Muscle layer of colon (tissue), 2 donors: Measurements from ENCODE around the gene PRELID3B.

ENCODE experiments used
- H3K27ac ChIP-seq: one replicate; pipeline ENCODE4 v1.7.0; 2013; ENCODE audit warnings: low read depth, mild to moderate bottlenecking, low read length, moderate library complexity
- H3K27me3 ChIP-seq, 2 donors: one replicate each; pipeline ENCODE4 v1.7.0; 2013; ENCODE audit warnings: low read length in 2 of 2, mild to moderate bottlenecking in 2 of 2; ENCODE audit not compliant: insufficient read depth in 2 of 2, control insufficient read depth in 1 of 2
- H3K36me3 ChIP-seq: one replicate; pipeline ENCODE4 v1.7.0; 2013; ENCODE audit warnings: mild to moderate bottlenecking, low read length; ENCODE audit not compliant: insufficient read depth
- H3K4me1 ChIP-seq: one replicate; pipeline ENCODE4 v1.7.0; 2013; ENCODE audit warnings: mild to moderate bottlenecking, low read length; ENCODE audit not compliant: insufficient read depth
- H3K4me3 ChIP-seq, 2 donors: one replicate each; pipeline ENCODE4 v1.7.0; 2013; ENCODE audit warnings: low read length in 2 of 2, low read depth in 1 of 2, mild to moderate bottlenecking in 1 of 2, moderate library complexity in 1 of 2
- H3K9ac ChIP-seq: one replicate; pipeline ENCODE4 v1.7.0; 2013; ENCODE audit warnings: low read length
- H3K9me3 ChIP-seq: one replicate; pipeline ENCODE4 v1.7.0; 2013; ENCODE audit warnings: mild to moderate bottlenecking, low read length
- donor health status: abdominal sarcoma.
- donor health status: Adenocarcinoma of cecum.

Gene PRELID3B

DNA sequence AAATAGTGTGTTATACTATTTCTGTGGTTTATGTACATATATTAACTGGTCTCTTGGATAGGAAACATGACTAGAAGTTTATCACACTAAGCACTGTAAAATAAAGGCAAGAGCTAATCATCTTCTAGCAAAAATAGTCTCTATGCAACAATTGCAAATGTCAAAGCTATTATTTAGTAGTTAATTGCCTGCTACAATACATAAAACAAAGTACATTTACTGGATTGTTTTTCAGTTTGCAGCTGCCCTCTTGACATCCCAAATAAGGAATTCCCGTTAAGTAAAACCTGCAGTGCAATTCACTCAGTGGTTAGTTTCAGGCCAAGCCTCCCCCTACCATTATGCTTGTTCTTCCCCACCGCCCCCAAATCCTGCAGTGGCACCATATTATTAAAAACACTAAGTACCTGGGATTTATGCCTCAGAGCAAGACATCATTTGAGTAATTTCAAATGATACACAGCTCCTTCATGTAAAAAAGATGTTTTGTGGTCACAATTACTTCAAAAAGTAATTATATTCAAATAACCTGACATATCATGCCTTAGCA is 8.9 kb downstream of the PRELID3B start:
- H3K27me3 ChIP-seq = no peaks in the 10 kb centered on the region
- H3K4me1 ChIP-seq = peaks cover 27% of the 10 kb centered on the region
- H3K9me3 ChIP-seq = no peaks in the 10 kb centered on the region
- H3K27ac ChIP-seq = no peak overlapping the region
- H3K36me3 ChIP-seq = peaks cover 46% of the 10 kb centered on the region
- H3K4me3 ChIP-seq = no peak overlapping the region
- H3K9ac ChIP-seq = no peak overlapping the region

DNA sequence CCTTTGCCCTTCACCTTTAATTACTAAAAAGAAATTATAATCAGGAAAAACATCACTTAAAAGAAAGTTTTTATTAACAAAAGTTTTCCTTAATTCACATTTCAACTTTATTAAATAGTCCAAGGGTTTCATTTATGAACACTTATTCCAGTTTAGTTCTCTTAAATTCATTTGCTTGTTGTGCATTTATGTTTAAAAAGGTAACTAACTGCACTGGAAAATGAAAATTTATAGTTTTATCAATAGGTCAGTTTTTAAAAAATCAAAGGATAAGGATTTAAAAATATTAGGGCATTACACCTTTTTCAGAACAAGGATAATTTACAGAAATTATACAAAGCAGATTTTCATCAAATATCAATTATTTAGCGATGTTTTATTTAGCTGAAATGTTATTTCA is 9.5 kb downstream of the PRELID3B start:
- peak overlapping the region in 1 of 2 donors; percentile 74 for H3K4me3 ChIP-seq
- H3K9ac ChIP-seq = no peak overlapping the region
- H3K27ac ChIP-seq = peak overlapping the region; percentile 85
- H3K4me1 ChIP-seq = peaks cover 33% of the 10 kb centered on the region
- peaks cover 48% of the 10 kb centered on the region for H3K36me3 ChIP-seq
- no peaks in the 10 kb centered on the region for H3K27me3 ChIP-seq
- H3K9me3 ChIP-seq = no peaks in the 10 kb centered on the region

DNA sequence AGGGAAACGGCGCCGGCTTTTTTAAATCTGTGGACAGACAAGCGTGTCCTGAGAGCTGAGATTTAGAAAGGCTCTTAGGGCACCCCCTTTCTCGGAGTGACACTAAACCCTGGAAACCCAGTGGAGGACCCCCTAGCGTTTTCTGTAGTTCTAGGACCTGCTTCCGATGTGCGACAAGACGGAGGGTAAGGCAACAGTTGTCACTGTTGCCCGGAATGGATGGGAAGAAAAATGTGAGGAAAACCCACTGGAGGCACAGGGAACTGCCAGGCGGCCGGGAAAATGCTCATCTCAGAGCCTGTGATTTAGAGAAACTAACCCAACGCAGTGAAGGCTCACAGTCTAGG is 9.9 kb downstream of the PRELID3B start:
- peaks cover 37% of the 10 kb centered on the region for H3K4me1 ChIP-seq

DNA sequence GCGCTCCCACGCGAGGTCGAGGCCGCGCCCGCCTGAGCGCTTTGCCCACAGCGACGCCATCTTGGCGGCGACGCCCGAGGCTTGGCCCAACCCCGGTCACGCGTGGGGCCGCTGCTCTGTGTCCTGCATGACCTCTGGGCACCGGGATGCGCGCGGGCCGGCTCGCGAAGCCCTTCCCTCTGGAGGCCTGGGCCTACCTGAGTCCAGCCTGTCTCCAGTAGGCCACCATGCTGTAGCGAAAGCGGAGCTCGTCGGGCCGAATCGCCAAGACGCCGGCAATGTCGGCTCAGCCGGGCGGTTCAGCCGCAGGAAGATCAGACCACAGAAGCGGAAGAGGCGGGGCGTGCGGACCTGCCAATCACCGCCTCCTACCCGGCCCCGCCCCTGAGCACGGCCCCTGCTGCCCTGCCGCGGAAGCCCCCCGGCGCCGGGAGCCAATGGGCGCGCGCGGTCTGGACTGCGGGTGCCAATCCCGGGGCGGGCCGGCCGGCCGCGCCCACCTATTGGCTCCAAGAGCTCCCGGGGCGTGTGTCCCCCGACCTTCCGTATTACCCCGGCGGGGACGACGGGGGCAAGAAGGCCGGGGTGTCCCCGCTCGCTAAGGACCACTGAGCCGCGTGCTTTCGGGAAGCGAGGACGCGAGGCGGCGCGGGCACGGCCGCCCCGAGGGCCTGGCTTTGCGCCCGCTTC is 10.4 kb downstream of the PRELID3B start, which contains the start of gene ATP5F1E:
Gene ATP5F1E, minus strand, starts transcription at position 313 of the 690 bp plus-strand sequence. Its CDS starts 84 bp downstream, at position 229.
- H3K4me1 ChIP-seq = peaks cover 41% of the 10 kb centered on the region
- H3K4me3 ChIP-seq = peak within 1 kb of the TSS; percentile 74 to 93
- H3K36me3 ChIP-seq = peaks cover 47% of the 10 kb centered on the region
- peak within 1 kb of the TSS; percentile 62 for H3K9ac ChIP-seq
- H3K9me3 ChIP-seq = no peaks in the 10 kb centered on the region
- peak within 1 kb of the TSS; percentile 85 for H3K27ac ChIP-seq
- no peaks in the 10 kb centered on the region for H3K27me3 ChIP-seq

More for the DNA sequence above, 9.9 kb downstream of the PRELID3B start:
- H3K36me3 ChIP-seq = peaks cover 47% of the 10 kb centered on the region
- no peaks in the 10 kb centered on the region for H3K27me3 ChIP-seq
- peak overlapping the region; percentile 85 for H3K27ac ChIP-seq
- H3K9me3 ChIP-seq = no peaks in the 10 kb centered on the region
- H3K9ac ChIP-seq = peak overlapping the region; percentile 62
- H3K4me3 ChIP-seq = peak overlapping the region; percentile 49 to 74

DNA sequence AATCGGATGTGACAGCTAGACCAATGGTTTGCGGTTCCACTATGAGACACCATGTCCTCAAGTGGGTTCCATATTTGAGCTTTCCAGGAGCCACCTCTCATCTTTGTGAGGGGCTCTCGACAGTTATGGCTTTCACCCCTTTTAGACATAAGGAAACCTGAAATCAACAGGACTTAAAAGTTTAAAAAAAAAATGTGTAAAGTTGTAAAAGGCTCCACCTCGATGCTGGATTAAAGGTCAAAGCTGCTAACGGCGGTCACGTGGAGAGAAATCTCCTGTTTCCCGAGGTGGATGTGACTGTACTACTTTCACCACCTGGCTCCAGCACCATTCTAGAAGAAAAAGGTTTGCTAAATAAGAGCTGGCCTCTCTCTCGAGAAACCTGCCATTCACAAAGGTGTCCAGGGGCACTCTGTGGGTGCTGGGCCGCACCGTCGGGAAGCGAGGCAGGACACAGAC is 11.0 kb downstream of the PRELID3B start:
- no peaks in the 10 kb centered on the region for H3K9me3 ChIP-seq
- H3K9ac ChIP-seq = peak overlapping the region; percentile 26
- peak overlapping the region; percentile 60 to 93 for H3K4me3 ChIP-seq
- peak overlapping the region; percentile 85 for H3K27ac ChIP-seq
- peaks cover 44% of the 10 kb centered on the region for H3K36me3 ChIP-seq
- peaks cover 46% of the 10 kb centered on the region for H3K4me1 ChIP-seq
- no peaks in the 10 kb centered on the region for H3K27me3 ChIP-seq

DNA sequence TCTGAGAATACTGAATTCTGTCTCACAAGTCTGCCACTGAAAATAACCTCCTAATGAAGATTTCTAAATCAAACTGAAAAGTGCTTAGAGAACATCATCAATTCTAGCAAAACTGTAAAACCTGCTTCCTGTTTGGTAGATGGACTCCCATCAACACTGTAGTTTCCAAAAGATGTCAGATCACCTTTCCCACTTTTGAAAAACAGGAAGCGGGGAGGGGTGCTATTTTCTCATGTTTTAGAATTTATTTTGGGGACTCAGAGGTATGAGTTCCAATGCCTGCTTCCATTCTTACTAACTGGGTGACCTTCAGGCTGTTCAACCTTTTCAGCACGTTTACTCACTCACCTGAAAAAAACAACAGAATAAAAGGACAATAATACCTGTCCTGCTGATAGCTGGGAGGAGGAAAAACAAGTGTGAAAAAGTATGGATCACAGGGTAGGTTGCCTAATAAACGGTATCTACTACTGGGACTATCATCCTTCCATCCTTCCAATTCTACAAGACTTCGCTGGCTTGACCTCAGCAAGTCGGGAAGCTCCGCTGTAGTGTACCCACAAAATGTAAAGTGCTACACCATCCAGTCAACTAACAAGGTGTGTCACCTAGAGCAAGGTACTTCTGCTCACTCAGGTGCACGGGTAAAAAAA is 11.5 kb downstream of the PRELID3B start:
- Histone ChIP-seq H3K4me1 (peaks cover 47% of the 10 kb centered on the region), H3K4me3 (peak overlapping the region; percentile 60 to 93), H3K36me3 (peaks cover 39% of the 10 kb centered on the region), H3K27ac (no peak overlapping the region), H3K9ac (peak overlapping the region; percentile 26), H3K27me3 (no peaks in the 10 kb centered on the region), H3K9me3 (no peaks in the 10 kb centered on the region)

DNA sequence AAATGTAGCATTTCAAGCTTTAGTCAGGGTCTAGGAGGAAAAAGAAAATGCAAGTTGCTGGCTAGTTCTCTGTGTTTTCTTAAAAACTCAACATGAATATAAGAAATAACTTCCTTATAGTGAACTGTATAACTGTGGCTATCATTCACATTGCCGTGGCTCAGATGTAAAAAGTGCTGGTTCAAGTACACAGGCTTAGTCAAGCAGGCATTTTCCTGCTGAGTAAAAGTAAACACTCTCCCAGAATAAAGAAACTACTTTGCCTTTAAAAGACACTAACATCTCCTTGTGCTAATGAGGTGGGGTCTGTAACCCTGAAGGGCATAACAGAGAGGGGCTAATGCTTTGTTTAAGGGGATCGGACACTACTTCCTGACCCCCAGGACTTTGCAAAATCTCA is 13.8 kb downstream of the PRELID3B start:
- Histone ChIP-seq H3K9me3 (no peaks in the 10 kb centered on the region), H3K9ac (no peak overlapping the region), H3K27ac (no peak overlapping the region), H3K36me3 (peaks cover 43% of the 10 kb centered on the region), H3K27me3 (no peaks in the 10 kb centered on the region), H3K4me3 (peak overlapping the region in 1 of 2 donors; percentile 1), H3K4me1 (peaks cover 47% of the 10 kb centered on the region)

DNA sequence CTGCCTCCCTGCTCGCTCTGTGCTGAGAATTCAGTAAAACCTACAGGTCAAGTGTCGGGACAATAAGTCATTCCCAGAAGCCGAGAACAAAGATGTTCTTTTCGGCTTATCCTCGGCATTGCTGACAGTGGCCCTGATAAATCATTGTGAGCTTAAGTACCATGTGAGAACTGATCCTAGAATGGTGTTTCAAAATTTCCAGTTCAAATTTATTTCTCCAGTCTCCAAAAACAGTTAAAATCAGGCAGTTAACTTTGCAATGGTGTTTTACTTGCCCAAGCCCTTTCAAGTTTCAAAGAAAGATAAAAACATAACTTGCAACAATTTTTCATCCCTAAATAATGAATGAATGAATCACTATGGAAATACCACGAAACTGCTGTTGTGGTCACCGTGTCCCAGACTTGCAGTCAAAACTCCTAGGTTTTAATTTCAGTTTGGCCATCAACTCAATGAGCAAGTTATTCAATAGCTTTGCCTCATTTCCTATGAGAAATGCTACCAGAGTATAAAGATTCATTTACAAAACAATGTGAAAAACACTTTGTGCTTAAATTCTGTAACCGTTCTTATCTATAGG is 14.8 kb downstream of the PRELID3B start:
- Histone ChIP-seq H3K4me1 (peaks cover 47% of the 10 kb centered on the region), H3K27me3 (no peaks in the 10 kb centered on the region), H3K9ac (no peak overlapping the region), H3K36me3 (peaks cover 49% of the 10 kb centered on the region), H3K9me3 (no peaks in the 10 kb centered on the region), H3K27ac (no peak overlapping the region), H3K4me3 (no peak overlapping the region)

DNA sequence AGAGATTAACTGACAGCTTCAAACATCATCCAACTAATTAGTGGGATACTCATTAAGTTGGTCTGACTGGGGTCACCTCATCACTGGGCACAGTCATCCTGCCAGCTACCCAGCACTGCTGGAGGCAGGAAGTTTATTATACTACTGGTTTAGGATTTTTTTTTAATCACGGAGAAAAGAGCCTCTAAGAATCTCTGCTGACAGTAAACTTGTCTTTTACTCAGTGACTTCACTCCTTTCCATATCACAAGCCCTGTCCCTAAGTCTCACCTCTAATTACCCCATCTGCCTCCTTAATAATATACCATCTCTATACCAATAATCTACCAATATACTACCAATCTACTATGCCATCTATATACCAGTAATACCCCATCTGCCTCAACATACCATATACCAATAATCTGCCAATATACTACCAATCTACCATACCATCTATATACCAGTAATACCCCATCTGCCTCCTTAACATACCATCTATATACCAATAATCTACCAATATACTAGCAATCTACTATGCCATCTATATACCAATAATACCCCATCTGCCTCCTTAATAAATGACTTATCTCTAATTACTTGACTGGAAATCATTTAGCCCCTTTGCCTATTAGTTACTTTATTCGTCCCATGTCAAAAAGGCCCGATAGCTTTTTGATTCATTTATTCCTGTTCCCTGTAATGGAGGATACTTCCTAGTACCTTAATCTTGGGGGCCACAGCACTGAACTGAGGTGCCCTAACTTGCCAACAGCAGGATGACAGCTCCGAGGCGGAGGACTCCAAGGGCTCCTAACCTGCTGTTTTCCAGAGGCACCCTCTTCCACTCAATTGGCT is 15.5 kb downstream of the PRELID3B start:
- Histone ChIP-seq H3K9me3 (no peaks in the 10 kb centered on the region), H3K4me1 (peaks cover 47% of the 10 kb centered on the region), H3K27me3 (no peaks in the 10 kb centered on the region), H3K36me3 (peaks cover 49% of the 10 kb centered on the region), H3K4me3 (no peak overlapping the region), H3K27ac (no peak overlapping the region), H3K9ac (no peak overlapping the region)

DNA sequence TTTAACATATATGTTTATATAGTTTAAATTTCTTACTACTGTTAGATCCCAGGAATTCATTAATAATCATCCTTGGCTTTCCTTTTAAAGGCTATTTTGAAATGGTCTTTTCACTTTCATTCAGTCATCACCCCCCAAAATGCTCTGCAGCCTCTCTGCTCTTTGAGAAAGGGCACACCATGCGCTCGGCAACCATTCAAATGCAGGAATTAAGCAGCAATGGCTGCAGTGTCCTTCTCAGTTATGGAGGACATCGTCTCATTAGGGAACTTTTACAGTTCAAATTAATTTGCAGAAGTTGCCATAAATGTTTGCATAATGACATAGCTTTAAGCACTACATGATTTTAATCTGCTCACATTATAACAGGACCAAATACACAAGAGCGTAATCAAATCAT is 17.1 kb downstream of the PRELID3B start:
- H3K27me3 ChIP-seq = no peaks in the 10 kb centered on the region
- no peak overlapping the region for H3K9ac ChIP-seq
- H3K36me3 ChIP-seq = peaks cover 49% of the 10 kb centered on the region
- no peak overlapping the region for H3K4me3 ChIP-seq
- no peaks in the 10 kb centered on the region for H3K9me3 ChIP-seq
- H3K4me1 ChIP-seq = peaks cover 38% of the 10 kb centered on the region
- H3K27ac ChIP-seq = no peak overlapping the region

DNA sequence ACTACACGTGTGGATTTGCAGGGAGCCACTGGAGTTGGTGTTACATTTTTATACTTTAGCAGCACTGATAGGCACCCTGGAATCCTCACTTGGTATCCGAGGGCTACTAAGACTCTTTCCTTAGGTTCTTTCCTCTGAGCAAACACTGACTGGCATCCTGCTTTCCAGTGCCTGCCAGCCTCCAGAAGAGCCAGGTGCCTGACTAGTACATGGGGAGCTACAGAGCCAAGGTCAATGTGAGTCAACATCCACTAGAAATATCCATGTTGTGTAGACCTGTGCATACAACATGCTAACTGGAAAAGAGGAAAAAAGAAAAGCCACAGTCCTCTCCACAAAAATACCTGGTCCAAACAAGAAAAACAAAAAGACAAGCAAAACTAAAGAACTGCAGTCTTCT is 17.5 kb downstream of the PRELID3B start:
- Histone ChIP-seq H3K27ac (no peak overlapping the region), H3K27me3 (no peaks in the 10 kb centered on the region), H3K9me3 (no peaks in the 10 kb centered on the region), H3K4me3 (no peak overlapping the region), H3K36me3 (peaks cover 46% of the 10 kb centered on the region), H3K9ac (no peak overlapping the region), H3K4me1 (peaks cover 34% of the 10 kb centered on the region)
